HFF-Myc (cell line): Measurements from ENCODE around the gene CACNB2.

Source experiments
- DNase-seq: peaks from one replicate; pipeline ENCODE4 v3.0.0-alpha.2; 2011; ENCODE audit warnings: low read depth; ENCODE audit errors: extremely low read depth
- H3K4me3 ChIP-seq: replicated peaks from 2 replicates; pipeline ENCODE4 v1.5.1; 2011; ENCODE audit warnings: low read depth, mild to moderate bottlenecking, control low read depth, low read length
- CTCF ChIP-seq: IDR thresholded peaks from 2 replicates; pipeline ENCODE4 v1.5.1; 2012; ENCODE audit warnings: mild to moderate bottlenecking, low read depth, low read length, control low read depth; ENCODE audit errors: missing control alignments

Gene CACNB2

DNA sequence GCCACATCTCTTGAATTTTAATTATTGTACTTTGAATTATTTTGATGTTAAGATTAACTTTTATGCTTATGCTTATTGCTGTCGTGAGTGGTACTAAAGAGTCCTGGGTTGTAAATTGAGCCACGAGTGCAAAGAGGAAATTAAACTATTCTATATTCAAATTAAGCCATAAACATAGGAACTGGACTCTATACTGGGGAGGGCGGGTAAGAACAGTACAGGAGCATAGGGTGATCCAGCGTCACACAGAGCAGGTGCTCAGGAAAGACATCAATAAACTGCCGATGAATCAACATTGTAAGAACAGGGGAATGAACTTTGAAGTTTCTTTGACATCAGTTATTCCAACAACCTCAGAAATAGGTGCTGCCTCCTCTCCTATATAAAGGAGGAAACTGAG is 219.6 kb downstream of the CACNB2 start:
- no peak overlapping the region for H3K4me3 ChIP-seq
- no peak for TF ChIP-seq CTCF
- no peak for DNase-seq

- TF ChIP-seq CTCF, result no peak
- H3K4me3 ChIP-seq, result no peak overlapping the region
- no peak for DNase-seq
Observed at GRCh38 chr10:18362892-18363291, 222.7 kb downstream of the CACNB2 start.

DNA sequence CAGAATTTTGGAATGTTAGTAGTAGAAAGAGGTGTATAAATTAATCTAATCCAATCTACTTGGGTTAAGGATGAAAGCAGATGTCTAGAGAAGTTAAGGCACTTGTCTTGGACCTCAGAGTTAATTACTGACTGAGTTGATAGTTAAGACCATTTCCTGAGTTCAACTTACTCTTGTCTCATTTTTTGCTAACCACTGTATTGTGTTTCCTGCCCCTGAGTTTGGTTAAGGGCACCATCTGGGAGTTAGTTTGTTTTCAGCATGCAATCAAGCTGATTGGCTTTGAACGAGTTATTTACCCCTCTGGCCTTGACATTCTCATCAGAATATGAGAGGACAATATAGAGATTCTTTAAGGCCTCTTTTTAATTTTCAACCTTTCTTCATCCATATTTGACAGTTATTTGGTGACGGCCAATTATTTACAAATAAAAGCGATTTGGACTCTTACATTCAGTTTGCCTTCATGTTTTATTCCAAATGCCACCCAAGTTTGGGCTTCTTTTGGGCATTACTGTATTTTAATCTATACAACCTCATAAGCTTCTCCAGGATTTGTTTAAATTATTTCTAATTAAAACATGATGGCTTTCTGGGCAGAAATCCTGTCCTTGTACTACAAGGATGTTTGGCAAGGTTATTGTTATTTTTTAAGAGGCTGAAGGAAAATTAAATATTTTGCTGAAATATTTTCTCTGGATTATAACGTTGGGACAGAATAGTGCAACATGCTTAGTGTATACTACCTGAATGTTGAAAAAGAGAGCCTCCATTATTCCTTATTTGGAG is 225.0 kb downstream of the CACNB2 start:
- no peak for TF ChIP-seq CTCF
- no peak for DNase-seq
- H3K4me3 ChIP-seq, result no peak overlapping the region

- TF ChIP-seq CTCF, result no peak
- no peak for DNase-seq
Observed at GRCh38 chr10:18367840-18368239, 227.6 kb downstream of the CACNB2 start.

GRCh38 chr10:18368273-18368672 is 228.0 kb downstream of the CACNB2 start:
- no peak for DNase-seq
- no peak for TF ChIP-seq CTCF
- H3K4me3 ChIP-seq, result no peak overlapping the region

More at GRCh38 chr10:18367840-18368239, 227.6 kb downstream of the CACNB2 start:
- no peak overlapping the region for H3K4me3 ChIP-seq

GRCh38 chr10:18368682-18369081 is 228.5 kb downstream of the CACNB2 start:
- TF ChIP-seq CTCF, result no peak
- peak; percentile 12 for DNase-seq
- no peak overlapping the region for H3K4me3 ChIP-seq
